Ishikawa (cell line): ENCODE data around the gene VDR.

ENCODE experiments used
- CEBPB ChIP-seq: IDR thresholded peaks from 2 replicates; pipeline ENCODE4 v1.6.1; 2012
- CREB1 ChIP-seq: IDR thresholded peaks from 2 replicates; pipeline ENCODE4 v1.6.1; 2012; ENCODE audit warnings: low read depth
- EGR1 ChIP-seq: IDR thresholded peaks from 2 replicates; pipeline ENCODE4 v1.6.1; 2012
- EP300 ChIP-seq: IDR thresholded peaks from 2 replicates; pipeline ENCODE4 v1.6.1; 2012; ENCODE audit warnings: borderline replicate concordance
- FOXM1 ChIP-seq: IDR thresholded peaks from 2 replicates; pipeline ENCODE4 v1.6.1; 2012; ENCODE audit warnings: low read depth, borderline replicate concordance
- MAX ChIP-seq: IDR thresholded peaks from 2 replicates; pipeline ENCODE4 v1.6.1; 2012
- NFIC ChIP-seq: IDR thresholded peaks from 2 replicates; pipeline ENCODE4 v1.6.1; 2012
- RAD21 ChIP-seq: IDR thresholded peaks from 2 replicates; pipeline ENCODE4 v1.6.1; 2012; ENCODE audit warnings: low read depth
- REST ChIP-seq: IDR thresholded peaks from 2 replicates; pipeline ENCODE4 v1.6.1; 2012; ENCODE audit warnings: low read depth, mild to moderate bottlenecking
- TAF1 ChIP-seq: IDR thresholded peaks from 2 replicates; pipeline ENCODE4 v1.6.1; 2012; ENCODE audit warnings: low read depth, mild to moderate bottlenecking
- TCF12 ChIP-seq: IDR thresholded peaks from 2 replicates; pipeline ENCODE4 v1.6.1; 2012; ENCODE audit warnings: low read depth
- TEAD4 ChIP-seq: IDR thresholded peaks from 2 replicates; pipeline ENCODE4 v1.6.1; 2012
- USF1 ChIP-seq: IDR thresholded peaks from 2 replicates; pipeline ENCODE4 v1.6.1; 2012
- YY1 ChIP-seq: IDR thresholded peaks from 2 replicates; pipeline ENCODE4 v1.6.1; 2012; ENCODE audit warnings: low read depth
- ZBTB7A ChIP-seq: IDR thresholded peaks from 2 replicates; pipeline ENCODE4 v1.6.1; 2012; ENCODE audit warnings: low read depth

VDR gene

GRCh38 chr12:47878293-47878917 lies 26.4 kb downstream of the VDR start:
- TF ChIP-seq FOXM1 = no peak
- TF ChIP-seq REST = no peak
- no peak for TF ChIP-seq CREB1
- no peak for TF ChIP-seq YY1
- TF ChIP-seq MAX = no peak
- no peak for TF ChIP-seq EGR1
- TF ChIP-seq USF1 = no peak
- no peak for TF ChIP-seq TAF1
- no peak for TF ChIP-seq RAD21
- TF ChIP-seq NFIC = no peak
- TF ChIP-seq CEBPB = no peak

- TF ChIP-seq NFIC (no peak), FOXM1 (no peak), REST (no peak), MAX (no peak), USF1 (no peak), TEAD4 (no peak), EP300 (no peak), CEBPB (no peak), TCF12 (no peak), ZBTB7A (no peak), RAD21 (no peak), EGR1 (no peak), CREB1 (no peak), TAF1 (no peak), YY1 (no peak)
Observed at GRCh38 chr12:47877081-47877480, 27.7 kb downstream of the VDR start.

- no peak for TF ChIP-seq TAF1
- no peak for TF ChIP-seq YY1
- TF ChIP-seq FOXM1 = no peak
- no peak for TF ChIP-seq EGR1
- TF ChIP-seq ZBTB7A = no peak
- TF ChIP-seq NFIC = no peak
- TF ChIP-seq CREB1 = no peak
- no peak for TF ChIP-seq TEAD4
- no peak for TF ChIP-seq EP300
- no peak for TF ChIP-seq USF1
- TF ChIP-seq CEBPB = no peak
- no peak for TF ChIP-seq REST
- TF ChIP-seq TCF12 = no peak
- TF ChIP-seq RAD21 = no peak
- no peak for TF ChIP-seq MAX
Observed at GRCh38 chr12:47876440-47876960, 28.3 kb downstream of the VDR start.
